ENCODE measurements around the gene CHMP6.

The CHMP6 gene

GRCh38 chr17:81035521-81036196 lies 44.0 kb downstream of the CHMP6 start:
- DNase-seq (ENCODE audit: insufficient read length, low spot score) (no peak), FAIRE-seq (no peak)
- no peak for TF ChIP-seq POLR2A (IDR thresholded peaks at IDR 0.05; ENCODE audit: low read depth, low read length)

- DNase-seq (ENCODE audit: insufficient read length, low spot score) (no peak), FAIRE-seq (no peak)
- TF ChIP-seq POLR2A (IDR thresholded peaks at IDR 0.05; ENCODE audit: low read depth, low read length), result no peak
Measured at GRCh38 chr17:81036197-81036941, 44.7 kb downstream of the CHMP6 start.

- DNase-seq (ENCODE audit: insufficient read length, low spot score) (no peak), FAIRE-seq (no peak)
- TF ChIP-seq POLR2A (IDR thresholded peaks at IDR 0.05; ENCODE audit: low read depth, low read length), result no peak
Measured at GRCh38 chr17:81037026-81037797, 45.6 kb downstream of the CHMP6 start.

- FAIRE-seq (no peak), DNase-seq (ENCODE audit: insufficient read length, low spot score) (no peak)
- TF ChIP-seq POLR2A (IDR thresholded peaks at IDR 0.05; ENCODE audit: low read depth, low read length), result no peak
Measured at GRCh38 chr17:81037798-81038733, 46.4 kb downstream of the CHMP6 start.

DNA sequence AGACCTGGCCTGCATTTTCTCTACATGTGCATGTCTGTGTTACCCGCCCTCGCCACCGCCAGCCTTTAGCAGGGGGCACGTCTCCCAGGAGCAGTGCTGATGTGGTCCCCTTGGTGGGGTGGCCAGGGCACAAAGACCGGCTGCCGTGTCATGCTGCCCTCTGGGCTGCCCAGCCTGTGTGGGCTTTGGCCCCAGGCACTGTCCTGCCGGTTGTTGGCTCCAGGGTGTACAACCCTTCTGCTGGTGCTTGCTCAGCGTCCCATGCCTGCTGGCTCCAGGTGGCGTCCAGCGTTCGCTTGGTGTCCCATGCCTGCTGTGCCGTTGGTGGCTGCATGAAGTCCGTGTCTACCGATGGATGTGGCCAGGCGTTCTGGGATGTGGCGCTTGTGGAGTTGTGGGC lies 47.5 kb downstream of the CHMP6 start:
- DNase-seq (ENCODE audit: insufficient read length, low spot score), result no peak
- no peak for FAIRE-seq
- TF ChIP-seq POLR2A (IDR thresholded peaks at IDR 0.05; ENCODE audit: low read depth, low read length), result no peak

DNA sequence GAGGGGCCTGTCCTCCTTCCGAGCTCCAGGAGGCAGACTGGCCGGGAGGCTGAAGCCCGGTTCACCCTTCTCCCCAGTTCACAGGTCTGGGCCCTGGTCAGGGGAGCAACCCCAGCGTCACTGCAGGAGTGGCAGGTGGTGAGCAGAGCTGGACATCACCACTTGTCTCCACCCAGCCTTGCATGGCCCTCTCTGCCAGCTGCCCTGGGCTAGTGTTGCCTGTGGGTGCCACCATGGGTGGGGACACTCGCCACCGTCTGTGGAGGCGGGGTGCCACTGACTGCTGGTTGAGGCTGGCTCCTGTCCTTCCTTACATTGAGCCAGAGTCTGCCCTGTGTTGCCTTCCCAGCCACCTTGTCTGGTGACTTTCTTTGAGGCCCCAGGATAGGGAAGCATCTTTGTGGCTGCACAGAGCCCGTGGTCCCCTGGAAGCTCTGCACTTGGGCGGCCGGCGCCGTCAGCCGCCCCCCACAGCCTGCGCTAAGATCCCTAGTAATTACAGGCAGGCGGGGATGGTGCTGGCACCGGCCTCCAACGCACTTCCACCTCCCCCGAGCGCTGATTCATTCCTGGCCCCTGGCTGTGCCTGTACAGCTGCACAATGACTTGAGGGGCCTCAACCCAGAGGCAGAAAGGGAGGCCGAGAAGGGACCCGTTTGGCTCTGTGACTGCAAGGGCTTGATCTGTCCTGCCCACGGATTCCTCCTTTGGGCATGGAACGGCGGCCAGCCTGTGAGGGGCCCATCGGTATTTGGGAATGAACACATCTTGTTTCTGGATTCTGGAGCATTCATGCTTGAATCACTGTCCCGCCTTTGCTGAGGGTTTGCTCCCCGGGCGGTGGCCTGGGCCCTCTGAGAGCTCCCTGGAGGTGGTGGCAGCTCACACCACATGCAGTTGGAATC lies 48.5 kb downstream of the CHMP6 start:
- no peak for FAIRE-seq
- TF ChIP-seq POLR2A (IDR thresholded peaks at IDR 0.05; ENCODE audit: low read depth, low read length), result no peak
- peak; percentile 79 for DNase-seq (ENCODE audit: insufficient read length, low spot score)

DNA sequence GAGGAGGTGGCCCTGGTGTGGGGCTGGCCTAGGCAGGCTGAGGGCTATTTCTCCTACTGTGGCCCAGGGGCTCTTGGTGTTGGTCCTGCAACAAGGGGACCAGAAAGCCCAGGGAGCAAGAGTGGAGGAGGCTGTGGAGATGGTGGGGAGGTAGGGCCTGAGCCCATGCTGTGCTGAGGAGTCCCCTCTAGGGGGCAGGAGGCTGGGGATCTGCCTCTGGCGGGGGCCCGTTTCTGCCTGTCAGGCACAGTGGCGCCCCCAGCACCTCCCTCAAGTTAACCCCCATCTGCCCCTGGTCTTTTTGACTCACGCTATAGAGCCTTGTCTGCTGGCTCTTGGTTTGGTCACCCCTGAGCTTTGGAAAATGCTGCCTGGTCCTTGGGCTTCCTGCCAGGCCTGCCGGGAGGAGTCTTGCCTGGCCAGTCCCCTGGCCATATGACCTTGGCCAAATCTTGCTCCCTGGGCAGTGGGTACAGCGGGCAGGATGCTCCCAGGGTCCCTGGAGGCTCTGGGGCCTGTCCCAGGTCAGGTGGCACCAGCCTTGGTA lies 49.2 kb downstream of the CHMP6 start:
- TF ChIP-seq POLR2A (IDR thresholded peaks at IDR 0.05; ENCODE audit: low read depth, low read length), result 0 out of 2 replicates have a peak, but pooled peaks have one; percentile 6
- DNase-seq (ENCODE audit: insufficient read length, low spot score) (peak; percentile 47), FAIRE-seq (no peak)

DNA sequence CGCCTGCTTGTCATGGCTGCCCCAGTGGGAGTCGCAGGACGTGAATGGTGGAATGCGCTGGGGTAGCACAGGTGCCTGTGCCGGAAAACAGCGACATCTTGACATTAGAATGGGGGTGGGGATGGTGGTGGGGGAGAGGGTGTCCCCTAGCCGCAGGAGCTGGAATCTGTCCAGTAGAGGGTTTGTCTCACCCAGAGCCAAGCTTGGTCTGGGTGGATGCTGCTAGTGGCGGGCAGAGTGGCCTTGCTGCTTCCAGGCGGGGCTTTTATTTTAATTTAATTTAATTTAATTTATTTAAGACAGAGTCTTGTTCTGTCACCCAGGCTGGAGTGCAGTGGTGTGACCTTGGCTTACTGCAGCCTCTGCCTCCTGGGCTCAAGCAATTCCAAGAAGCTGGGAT lies 51.0 kb downstream of the CHMP6 start:
- TF ChIP-seq POLR2A (IDR thresholded peaks at IDR 0.05; ENCODE audit: low read depth, low read length), result no peak
- FAIRE-seq (no peak), DNase-seq (ENCODE audit: insufficient read length, low spot score) (no peak)

DNA sequence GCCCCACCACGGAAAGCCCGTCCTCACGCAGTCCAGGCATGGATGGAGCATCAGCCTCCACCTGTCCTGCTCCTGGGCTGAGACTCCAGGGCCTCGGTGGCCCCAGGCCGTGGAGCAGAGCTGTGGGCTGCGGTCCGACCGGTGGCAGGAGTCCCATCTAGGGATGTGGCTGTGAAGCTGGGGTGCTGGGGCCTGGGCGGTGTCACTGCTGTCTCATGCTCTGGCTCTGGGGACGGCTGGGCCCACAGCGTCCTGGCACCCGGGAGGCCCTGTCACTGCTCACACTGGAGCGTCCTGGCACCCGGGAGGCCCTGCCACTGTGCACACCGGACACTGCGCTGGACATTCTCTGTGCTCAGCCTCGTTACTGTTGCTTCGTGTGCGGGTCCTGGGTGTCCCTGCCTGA lies 51.7 kb downstream of the CHMP6 start:
- FAIRE-seq, result no peak
- no peak for DNase-seq (ENCODE audit: insufficient read length, low spot score)
- TF ChIP-seq POLR2A (IDR thresholded peaks at IDR 0.05; ENCODE audit: low read depth, low read length), result no peak

DNA sequence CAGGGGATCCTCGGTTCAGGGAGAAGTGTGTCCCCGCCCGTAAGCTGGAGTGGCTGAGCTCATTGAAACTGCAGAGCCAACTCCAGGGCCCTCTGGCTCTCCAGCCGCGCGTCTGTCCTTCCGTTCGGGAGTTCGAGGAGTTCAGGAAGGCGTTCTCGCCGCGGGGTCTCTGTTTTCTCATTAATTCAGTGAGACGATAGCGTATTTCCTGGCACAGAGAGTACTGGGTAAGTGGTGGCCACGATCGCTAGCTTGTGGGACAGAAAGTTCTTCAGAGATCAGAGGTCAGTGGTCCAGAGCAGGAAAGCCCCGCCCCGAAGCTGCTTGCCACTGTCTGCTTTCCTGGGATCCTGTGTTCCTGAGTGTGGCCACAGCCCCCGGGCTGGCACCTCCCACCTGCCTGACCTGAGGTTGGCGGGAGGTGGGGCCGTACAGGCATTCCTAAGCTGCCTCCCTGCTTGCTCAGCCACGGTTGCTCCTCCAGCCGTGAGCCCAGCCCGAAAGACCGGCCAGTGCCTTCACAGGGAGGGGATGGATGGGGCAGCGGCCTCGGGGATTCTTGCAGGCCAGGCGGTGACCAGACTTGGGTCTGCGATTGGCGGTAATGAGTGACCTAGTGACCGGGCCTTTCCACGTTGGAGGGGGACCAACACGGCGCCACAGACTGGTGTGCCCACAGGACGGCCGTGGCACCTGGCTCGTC lies 52.2 kb downstream of the CHMP6 start:
- FAIRE-seq (no peak), DNase-seq (ENCODE audit: insufficient read length, low spot score) (peak; percentile 95)
- TF ChIP-seq POLR2A (IDR thresholded peaks at IDR 0.05; ENCODE audit: low read depth, low read length), result peak; percentile 49; the same call in 1 of the 2 replicates

DNA sequence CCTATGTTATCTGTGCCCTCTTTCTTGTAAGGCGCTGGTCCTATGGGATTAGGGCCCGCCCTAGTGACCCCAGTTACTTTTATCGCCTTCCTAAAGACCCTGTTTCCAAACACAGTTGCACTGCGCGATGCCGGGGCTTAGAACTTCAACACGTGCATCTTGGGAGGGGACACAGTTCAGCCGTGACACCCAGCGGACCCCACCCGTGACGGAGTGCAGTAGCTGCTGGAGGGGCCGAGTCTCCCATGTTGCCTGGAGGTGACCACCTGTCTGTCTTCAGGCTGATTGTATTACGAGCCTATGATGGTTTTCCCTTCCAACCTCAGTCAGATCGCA lies 52.8 kb downstream of the CHMP6 start:
- TF ChIP-seq POLR2A (IDR thresholded peaks at IDR 0.05; ENCODE audit: low read depth, low read length), result no peak
- FAIRE-seq, result no peak

More for the DNA sequence above, 52.8 kb downstream of the CHMP6 start:
- no peak for DNase-seq (ENCODE audit: insufficient read length, low spot score)
